Omental fat pad (tissue), 4 donors: ENCODE measurements around the gene TTC33. TPM values are rescaled to one million over a fixed set of nuclear protein-coding genes. Genes with fewer than 3 reads are reported as not detected.

Experiments
- ATAC-seq: fragments of 150-250 bp; one replicate; pipeline ENCODE4 v1.9.1; 2016; ENCODE audit warnings: mild to moderate bottlenecking, moderate library complexity; ENCODE audit not compliant: low FRiP score
- DNase-seq: peaks from one replicate; pipeline ENCODE4 v3.0.0-alpha.2; 2019; ENCODE audit warnings: low spot score
- total RNA-seq, 4 donors: library from RNA; depleted of rRNA; stranded (reverse); fragments of >200 nt; gene quantifications; one replicate each; pipeline ENCODE4 v1.1.0, GENCODE V29; 2016
- TF ChIP-seq, protein P1 (sequence below), 3 donors: fragments of 450-650 bp; IDR thresholded peaks; one replicate each; pipeline ENCODE4 v1.5.1; 2016 to 2017; ENCODE audit warnings: antibody characterized with exemption in 3 of 3, mild to moderate bottlenecking in 3 of 3, moderate library complexity in 2 of 3

TTC33 gene, protein sequence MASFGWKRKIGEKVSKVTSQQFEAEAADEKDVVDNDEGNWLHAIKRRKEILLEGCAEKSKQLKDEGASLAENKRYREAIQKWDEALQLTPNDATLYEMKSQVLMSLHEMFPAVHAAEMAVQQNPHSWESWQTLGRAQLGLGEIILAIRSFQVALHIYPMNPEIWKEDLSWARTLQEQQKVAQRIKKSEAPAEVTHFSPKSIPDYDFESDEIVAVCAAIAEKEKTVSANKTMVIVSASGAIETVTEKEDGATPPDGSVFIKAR
- total RNA-seq, result 10 to 100 TPM in 1 of 4 donors, 1 to 10 TPM in 3; 8.3 to 15.4 (median 9.3) TPM

DNA sequence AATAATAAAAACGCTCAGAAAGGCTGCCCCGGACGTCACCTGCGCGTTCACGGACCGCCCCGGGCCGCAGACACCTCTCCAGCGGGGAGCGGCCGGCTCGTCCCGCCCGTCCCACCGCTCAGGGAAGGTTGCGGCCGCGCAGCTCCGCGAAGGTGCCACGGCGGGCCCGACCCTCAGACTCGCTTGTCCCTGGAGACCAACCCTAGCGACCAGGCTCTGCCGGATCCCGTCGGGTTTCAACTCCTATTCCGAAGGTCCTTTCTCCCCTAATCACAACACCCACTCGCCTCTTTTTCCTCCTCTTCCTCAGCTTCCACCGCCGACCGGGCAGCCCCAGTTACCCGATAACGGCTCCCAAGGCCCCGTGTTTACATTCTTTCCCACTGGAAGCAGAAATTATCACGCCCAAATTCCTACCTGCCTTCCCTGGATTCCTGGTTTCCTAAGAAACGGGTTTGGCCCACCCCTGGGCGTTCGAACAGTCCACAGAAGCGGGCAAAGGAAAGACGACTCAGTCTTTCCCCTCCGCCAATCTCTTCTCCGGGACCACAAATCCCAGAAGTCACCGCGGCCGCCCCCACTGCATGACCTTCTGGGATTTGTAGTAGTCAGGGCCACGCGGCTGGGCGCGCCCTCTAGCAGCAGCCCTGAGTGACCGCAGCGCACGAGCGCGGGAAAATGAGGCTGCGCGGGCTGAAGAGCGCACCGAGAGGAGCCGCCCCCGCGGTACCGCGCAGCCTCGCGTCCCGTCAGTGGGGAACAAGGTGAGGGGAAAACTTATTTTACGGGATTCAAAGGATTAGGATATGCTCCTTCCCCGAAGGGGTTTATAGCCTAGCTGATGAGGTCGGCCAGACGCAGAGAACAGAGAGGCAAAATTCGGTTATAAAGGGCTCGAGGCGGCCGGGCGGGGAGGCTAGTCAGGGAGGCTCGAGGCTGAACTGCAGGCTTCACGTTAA lies at the start of gene TTC33:
TTC33 (minus strand) TSS at position 555 of the 959 bp plus-strand sequence. CDS start 8,943 bp downstream, outside the sequence.
- ATAC-seq (peak; percentile 98), DNase-seq (peak; percentile 94)
- TF ChIP-seq, protein P1, sequence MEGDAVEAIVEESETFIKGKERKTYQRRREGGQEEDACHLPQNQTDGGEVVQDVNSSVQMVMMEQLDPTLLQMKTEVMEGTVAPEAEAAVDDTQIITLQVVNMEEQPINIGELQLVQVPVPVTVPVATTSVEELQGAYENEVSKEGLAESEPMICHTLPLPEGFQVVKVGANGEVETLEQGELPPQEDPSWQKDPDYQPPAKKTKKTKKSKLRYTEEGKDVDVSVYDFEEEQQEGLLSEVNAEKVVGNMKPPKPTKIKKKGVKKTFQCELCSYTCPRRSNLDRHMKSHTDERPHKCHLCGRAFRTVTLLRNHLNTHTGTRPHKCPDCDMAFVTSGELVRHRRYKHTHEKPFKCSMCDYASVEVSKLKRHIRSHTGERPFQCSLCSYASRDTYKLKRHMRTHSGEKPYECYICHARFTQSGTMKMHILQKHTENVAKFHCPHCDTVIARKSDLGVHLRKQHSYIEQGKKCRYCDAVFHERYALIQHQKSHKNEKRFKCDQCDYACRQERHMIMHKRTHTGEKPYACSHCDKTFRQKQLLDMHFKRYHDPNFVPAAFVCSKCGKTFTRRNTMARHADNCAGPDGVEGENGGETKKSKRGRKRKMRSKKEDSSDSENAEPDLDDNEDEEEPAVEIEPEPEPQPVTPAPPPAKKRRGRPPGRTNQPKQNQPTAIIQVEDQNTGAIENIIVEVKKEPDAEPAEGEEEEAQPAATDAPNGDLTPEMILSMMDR (IDR thresholded peaks at IDR 0.05), result peak in 1 of 3 donors; percentile 37

DNA sequence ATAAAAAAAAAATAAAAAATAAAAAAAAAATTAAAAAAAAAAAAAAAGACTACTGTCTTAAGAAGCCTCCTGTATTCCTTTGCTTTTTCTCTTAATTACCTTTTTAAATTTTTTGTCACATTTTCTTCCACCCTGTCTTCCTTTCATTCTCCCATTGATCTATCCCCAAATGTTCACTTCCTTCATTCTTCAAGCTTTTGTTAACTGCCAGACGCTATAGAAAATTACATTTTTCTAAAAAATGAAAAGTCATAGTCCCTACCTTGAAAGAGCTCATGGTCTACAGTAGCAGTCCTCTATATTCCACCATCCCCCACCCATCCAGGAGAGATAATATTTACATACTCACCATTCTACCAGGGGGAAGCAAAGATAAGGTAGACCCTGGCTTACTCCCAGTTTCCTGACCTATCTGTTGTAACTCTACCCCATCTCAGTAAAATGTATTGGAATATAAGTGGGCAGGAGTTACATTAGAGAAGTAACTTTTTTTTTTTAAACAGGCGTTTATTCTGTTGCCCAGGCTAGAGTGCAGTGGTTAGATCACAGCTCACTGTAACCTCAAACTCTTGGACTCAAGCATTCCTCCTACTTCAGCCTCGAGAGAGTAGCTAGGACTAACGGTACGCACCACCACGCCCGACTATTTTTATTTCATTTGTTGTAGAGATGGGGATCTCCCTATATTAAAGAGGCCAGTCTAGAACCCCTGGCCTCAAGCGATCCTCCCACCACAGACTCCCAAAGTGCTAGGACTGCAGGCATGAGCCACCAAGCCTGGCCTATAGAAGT lies 46.2 kb upstream of the TTC33 start:
- DNase-seq (no peak), ATAC-seq (no peak)
- TF ChIP-seq, protein P1 (IDR thresholded peaks at IDR 0.05), result no peak

DNA sequence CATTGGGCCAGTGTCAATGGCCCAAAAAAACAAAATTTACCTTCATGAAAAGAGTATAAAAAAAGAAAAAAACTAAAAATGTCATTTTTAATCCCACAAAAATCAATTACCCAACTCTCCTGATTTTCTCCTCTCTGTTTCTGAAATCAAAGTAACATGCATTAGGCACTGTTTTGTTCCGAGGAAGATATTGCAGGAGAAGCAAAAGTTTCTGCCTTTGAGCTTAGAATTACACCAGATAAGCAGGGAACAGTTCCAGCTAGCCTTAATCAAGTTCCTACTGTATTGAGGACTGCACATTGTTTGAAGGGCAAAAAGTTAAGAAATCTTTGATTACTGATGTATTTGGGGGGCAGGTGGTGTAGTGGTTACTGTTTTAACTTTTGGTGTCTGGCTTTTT lies 43.5 kb upstream of the TTC33 start:
- no peak for DNase-seq
- TF ChIP-seq, protein P1 (IDR thresholded peaks at IDR 0.05), result no peak
- no peak for ATAC-seq

DNA sequence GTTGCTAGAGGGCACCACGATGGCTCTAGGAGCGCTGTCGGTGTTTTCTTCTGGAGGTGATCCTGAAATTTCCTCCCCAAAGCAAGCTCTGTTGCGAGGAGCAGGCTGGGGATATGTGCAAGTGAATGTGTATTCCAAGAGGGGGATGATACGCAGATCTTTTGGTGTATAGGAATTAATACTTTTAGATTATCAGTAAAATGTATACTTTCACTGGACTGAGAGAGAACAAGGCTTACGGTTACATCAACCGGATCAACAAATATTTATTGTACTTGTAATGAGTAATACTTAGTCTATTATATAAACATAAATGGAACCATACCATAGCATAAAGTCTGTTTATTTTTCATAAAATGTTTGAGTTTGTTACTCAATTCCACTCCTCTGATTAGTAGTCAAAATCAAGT lies 43.0 kb upstream of the TTC33 start:
- ATAC-seq, result no peak
- TF ChIP-seq, protein P1 (IDR thresholded peaks at IDR 0.05), result no peak
- DNase-seq, result no peak

DNA sequence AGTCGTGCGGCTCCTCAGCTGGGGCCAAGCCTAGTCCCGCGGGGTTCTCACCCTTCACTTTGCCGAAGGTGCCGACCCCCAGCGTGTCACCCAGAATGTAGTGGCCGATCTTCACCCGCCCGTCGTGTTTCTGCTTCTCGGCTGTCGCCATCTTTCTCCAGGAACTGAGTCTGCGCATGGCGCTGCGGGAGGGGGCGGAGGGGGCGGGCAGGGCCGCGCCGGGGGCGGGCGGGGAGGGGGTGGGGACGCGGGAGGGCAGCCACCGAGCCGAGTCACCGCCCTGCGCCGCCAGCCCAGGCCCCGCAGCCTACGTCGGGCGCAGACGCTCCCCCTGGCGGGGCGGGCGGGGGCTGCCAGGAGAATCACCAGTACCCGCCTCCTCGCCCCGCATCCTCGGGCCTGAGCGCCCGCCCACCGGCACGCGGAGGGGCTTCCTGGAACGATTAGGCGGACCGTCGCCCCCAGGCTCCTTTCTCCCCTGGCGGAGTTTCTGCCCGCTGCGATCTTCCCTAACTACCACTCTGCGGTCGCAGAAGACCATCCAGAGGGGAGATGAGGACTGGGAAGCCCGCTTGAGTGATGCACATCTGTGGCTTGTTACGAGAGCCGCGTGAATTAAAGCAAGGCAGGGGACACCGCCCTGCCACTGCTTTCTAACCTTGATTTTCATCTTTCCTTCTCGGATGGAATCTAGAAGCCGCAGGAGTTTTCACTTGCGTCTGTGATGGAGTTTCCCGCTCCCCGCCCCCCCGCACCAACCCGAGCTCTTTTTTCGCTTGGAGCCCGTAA lies 42.4 kb upstream of the TTC33 start, which contains the start of gene PRKAA1:
PRKAA1 (minus strand) TSS at position 363 of the 789 bp plus-strand sequence; CDS start at position 178, 185 bp downstream.
- TF ChIP-seq, protein P1 (IDR thresholded peaks at IDR 0.05), result no peak
- ATAC-seq (peak; percentile 98), DNase-seq (peak; percentile 77)
